ENCODE data around the gene HNRNPUL1.
A peak's percentile ranks its signal among the peaks of the same experiment; 100 is the strongest.
"Not testable (repeated sequence)": the region's sequence is repeated elsewhere in the genome, so short reads cannot be mapped to it uniquely, and the experiment has no call there.

Gene HNRNPUL1

DNA sequence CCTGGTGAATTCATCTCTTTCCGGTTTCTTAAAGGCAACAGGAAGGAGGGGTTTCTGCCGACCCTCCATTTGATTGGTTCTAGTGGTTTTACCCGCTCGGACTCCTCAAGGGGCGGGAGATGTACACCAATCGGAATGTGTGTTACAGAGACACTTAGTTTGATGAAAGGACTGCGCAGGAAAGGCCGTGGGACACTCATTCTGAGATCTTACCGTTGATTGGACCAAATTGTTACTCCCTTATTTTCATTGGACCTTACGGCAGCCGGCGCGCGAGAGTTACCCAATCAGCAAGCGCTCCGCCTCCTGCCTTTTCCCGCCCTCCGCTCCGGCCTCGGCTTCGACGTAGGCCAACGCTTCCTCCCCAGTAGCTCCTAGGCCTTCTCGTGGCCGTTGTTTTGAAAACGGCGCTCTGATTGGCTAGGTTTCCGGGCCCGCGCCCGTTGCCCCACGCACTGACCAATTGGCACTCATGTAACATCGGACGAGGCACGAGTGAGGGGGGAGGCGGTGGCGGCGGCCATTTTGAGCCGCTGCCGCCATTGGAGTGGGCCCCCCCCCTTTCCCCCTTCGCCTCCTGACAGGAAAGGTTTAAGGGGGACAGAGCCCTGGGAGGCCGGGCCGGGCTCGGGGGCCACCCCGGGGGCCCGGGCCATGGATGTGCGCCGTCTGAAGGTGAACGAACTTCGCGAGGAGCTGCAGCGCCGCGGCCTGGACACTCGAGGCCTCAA, at the start of gene HNRNPUL1:
Gene HNRNPUL1 (plus strand): TSS at position 523 of the 731 bp plus-strand sequence. CDS start 132 bp downstream, at position 655.
- DNase-seq (ENCODE audit: low read depth) = peak; percentile 100

DNA sequence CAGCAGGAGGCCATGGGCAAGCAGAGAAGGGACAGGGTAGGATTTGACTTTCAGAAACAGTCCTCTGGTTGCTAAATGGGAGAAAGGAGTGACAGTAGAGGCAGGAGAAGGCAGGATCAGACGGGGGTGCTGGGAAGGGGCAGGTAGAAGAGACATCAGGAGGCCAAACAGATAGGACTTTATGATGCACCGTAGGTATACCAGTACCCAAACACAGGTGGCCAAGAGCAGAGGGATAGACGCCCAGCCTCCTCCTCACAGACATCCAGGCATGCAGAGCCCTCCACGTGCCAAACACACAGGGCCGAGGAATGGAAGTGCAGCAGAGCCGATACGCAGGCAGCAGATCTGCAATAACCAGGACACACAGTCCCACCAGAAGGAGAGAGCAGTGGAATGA, 46.4 kb upstream of the HNRNPUL1 start:
- DNase-seq (ENCODE audit: low read depth) = no peak

DNA sequence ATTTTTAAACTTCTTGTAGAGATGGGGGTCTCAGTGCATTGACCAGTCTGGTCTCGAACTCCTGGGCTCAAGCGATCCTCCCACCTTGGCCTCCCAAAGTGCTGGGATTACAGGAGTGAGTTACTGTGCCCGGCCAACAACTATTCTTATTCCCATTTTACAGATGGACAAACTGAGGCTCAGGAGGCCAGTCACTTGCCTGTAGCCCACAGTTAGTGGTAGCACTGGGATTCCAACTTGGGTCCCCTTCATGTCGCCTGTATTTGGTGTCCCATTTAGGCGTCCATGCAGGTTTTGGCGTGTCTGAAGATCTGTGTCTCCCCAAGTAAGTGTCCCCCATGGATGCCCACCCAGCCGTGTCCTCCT, 45.9 kb upstream of the HNRNPUL1 start:
- no peak for DNase-seq (ENCODE audit: low read depth)

DNA sequence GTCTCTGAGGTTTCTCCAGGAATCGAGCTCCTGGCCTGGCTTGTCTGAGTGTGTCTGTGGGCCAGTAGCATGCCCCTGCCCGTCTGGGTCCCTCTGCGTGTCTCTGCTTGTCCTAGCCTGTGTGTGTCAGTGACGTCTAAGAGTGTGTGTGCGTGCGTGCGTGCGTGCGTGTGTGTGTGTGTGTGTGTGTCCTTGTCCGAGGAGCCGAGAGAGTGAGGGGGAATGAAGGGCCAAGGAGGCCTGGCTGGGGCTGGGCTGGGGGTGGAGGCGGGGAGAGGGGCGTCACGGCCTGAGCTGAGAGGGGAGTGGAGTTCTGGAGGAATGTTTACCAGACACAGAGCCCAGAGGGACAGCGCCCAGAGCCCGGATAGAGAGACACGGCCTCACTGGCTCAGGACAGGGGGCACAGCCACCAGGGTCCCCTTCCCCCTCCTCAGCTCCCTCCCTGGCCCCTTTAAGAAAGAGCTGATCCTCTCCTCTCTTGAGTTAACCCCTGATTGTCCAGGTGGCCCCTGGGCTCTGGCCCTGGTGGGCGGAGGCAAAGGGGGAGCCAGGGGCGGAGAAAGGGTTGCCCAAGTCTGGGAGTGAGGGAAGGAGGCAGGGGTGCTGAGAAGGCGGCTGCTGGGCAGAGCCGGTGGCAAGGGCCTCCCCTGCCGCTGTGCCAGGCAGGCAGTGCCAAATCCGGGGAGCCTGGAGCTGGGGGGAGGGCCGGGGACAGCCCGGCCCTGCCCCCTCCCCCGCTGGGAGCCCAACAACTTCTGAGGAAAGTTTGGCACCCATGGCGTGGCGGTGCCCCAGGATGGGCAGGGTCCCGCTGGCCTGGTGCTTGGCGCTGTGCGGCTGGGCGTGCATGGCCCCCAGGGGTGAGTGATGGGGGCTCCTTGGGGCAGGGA, 45.3 kb upstream of the HNRNPUL1 start, which contains the start of gene AXL:
Gene AXL (plus strand): TSS at position 609 of the 893 bp plus-strand sequence. CDS start 170 bp downstream, at position 779.
- peak; percentile 95 for DNase-seq (ENCODE audit: low read depth)

DNA sequence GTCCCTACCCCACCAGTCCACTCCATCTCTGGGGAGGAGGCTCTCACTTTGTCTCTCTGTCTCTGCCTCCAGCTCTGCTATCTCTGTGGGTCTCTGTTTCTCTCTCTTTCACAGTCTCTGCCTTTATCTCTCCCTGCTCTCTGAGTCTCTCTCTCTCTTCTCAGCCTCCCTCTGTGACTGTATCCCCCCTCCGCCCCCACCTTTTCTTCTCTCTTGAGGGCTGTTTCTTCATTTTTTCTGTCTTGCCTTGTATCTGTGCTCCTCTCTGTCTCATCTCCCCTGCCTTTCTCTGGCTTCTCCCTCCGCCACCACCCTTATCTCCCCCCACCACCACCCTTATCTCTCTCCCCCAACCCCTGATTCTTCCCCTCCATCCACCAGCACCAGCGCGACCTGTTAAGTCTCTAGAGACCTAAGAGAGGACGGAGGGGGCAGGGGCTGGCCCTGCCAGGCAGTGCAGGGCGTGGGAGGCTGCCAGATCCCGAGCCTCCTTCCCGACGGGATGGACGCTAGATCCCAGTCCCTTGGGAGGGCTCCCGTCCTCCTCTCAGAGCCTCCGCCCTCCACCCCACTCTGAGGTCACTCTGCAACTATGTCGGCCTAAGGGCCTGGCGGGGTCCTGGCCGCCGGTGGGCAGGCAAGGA, 44.1 kb upstream of the HNRNPUL1 start:
- DNase-seq (ENCODE audit: low read depth) = no peak

DNA sequence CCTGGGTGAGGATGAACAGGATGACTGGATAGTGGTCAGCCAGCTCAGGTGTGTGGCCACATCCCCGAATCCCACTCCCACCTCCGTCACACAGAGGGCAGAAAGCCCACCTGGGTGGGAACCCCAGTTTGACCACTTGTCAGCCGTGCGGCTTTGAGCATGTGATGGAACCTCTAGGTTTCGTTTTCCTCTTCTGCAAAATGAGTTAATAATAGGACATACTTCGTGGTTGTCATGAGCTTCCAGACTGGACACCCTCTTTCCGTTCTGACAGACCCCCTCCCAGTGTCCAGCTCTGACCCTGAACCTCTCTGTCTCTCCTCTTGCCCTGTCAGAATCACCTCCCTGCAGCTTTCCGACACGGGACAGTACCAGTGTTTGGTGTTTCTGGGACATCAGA, 43.4 kb upstream of the HNRNPUL1 start:
- no peak for DNase-seq (ENCODE audit: low read depth)

DNA sequence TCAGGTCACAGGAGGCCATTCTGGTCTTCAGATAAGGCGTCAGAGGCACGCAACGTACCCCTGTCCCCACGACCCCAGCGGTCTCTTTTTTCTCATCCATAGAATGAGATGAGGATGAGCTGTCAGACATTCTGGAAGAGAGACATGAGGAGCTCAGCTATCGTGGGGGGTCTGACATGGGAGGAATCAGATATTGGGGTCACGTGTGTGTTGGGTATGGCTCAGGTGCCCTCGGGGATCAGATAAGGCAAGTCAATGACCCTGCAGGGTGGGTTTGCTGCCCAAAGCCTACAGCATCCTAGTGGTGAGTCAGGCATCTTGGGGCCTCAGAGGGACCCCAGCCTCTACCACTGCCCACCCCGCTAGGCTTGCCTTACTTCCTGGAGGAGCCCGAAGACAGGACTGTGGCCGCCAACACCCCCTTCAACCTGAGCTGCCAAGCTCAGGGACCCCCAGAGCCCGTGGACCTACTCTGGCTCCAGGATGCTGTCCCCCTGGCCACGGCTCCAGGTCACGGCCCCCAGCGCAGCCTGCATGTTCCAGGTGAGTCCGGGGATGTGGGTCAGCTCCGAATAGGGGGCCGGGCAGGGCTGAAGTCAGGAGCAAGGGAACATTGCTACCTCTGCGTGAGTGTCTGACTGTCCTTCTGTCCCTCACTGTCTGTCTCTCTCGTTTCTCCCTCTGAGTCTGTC, 42.5 kb upstream of the HNRNPUL1 start:
- no peak for DNase-seq (ENCODE audit: low read depth)

DNA sequence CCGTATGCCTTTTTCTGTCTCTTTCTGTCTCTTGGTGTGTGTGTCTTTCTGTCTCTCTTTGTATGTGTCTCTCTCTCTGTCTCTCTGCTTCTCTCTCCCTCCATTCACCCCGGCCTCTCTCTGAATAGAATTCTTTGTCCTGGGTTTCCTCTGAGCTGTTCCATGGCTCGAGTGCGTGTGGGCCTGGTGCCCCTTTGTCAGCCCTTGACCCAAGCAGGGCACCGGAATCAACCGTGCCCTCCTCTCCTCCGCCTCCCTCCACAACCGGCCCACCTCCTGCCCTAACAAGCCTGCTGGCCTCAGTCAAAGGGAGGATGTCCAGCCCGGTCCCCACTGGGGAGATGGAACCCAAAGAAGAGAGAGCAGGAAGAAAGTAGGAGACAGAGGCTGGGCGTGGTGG, 41.9 kb upstream of the HNRNPUL1 start:
- no peak for DNase-seq (ENCODE audit: low read depth)

DNA sequence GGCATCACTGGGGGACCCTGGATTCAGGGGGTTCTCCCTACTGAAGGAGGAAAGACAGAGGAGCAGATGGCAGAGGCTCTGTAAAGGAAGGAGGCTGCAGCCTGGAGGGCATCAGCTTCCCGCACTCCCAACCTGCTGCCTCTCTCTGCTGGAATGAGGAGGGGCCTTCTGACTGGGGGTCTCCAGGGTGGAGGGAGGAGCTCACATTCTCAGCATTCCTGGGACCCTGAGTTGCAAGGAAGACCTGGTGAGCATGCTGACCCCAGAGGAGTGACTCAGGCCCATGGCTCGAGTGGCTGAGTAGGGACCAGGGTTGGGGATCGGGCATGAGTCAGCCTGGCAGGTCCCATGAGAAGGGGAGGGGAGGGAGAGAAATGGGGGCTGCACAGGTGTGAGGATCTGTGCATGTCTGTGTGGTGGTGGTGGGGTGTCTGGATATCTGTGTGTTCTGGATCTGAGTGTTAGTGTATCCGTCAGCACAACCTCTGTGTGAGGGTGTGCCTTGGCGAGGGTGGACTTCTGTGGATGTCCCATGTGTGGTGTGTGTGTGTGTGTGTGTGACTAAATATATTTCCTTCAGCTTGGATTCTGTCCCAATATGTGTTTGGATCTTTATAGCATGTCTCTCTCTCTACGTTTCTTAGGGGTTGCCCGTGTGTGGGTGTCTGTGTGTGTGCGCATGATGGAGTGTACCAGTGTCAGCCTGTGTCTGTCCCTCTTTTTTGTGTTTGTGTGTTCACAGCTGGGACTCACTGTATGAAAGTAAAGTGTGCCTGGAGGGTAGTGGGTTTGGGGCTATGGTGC, 40.5 kb upstream of the HNRNPUL1 start:
- DNase-seq (ENCODE audit: low read depth) = peak; percentile 100

DNA sequence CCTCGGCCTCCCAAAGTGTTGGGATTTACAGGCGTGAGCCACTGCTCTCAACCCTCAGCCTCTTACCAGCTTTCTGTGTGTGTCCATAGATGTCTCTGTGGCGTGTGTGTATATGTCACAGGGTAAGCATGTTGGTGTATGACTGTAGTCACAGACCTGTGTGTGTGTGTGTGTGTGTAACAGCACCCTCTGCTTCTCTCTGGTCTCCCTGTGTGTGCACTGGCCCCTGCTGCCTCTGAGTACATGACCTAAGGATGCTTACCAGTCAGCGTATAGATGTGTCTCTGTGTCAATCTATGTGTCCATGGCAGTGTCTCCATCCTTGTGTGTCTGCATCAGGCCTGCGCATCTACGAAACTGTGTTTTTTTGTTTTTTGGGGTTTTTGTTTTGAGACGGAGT, 39.5 kb upstream of the HNRNPUL1 start:
- no peak for DNase-seq (ENCODE audit: low read depth)

DNA sequence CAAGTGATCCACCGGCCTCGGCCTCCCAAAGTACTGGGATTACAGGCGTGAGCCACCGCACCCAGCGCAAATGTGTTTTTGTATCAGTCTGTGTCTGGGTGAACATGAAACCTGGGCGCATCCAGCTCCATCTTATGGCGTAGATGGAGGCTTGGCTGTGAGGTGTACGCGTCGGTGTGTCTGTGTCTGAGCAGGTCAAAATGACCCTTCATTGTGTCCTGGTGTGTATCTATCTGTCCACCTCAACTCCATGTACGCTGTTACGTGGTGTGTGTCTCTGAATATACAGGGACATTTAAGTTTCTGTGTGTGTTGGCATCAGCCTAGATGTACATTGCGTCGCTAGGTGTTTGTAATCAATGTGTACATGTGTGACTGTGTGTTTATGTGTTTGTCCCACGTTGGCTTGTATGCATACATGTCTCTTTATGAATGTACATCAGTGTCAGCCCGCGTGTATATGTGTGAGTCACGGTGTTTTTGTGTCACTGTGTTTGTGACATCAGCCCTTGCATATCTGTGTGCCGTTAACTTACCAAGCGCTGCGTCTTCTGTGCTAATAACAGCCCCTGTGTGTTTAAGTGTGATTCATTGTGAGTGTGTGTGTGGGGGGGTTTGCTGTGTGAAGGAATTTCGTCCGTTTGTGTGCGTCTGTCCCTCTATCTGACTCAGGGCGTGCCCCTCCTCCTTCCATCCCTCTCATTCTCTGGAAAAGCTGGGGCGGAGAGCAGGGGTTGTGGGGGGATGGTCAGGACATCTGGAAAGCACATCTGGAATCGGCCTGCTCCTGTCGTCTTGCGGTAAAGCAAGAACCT, 38.7 kb upstream of the HNRNPUL1 start:
- peak; percentile 100 for DNase-seq (ENCODE audit: low read depth)

DNA sequence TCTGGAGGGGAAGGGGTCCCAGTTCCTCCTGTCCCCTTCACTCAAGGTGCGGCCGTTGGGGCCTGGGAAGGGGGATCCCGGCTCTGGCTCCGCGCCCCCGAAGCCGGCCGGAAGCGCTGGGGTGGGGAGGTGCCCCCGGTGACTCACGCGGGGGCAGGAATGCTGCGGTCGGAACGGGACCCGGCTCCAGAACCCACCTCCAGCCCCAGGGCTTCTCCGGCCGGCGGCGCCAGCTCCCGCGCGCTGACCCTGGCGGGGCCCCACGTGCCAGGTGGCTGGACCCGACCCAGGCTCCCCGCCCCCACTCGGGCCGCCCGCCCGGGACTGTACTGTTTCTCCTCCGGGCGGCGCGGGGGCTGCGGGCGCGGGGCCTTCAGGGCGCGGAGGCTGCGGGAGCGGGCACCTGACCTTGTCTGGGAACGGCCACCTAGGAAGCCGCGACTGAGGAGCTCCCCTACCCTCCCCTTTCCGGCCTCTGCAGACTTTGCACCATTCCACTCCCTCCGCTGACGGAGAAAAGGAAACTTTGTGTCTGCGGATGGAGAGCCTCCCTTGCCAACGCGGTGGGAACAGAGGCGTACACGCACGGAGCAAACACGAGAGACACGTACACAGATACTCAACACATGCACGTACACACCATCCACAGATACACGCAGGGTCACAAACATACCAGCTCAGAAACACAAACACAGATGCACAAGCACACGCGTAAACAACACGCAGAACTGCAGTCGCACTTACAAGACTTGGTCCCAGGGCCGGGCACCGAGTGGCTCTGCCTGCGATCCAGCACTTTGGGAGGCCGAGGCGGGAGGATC, 37.9 kb upstream of the HNRNPUL1 start:
- no peak for DNase-seq (ENCODE audit: low read depth)

DNA sequence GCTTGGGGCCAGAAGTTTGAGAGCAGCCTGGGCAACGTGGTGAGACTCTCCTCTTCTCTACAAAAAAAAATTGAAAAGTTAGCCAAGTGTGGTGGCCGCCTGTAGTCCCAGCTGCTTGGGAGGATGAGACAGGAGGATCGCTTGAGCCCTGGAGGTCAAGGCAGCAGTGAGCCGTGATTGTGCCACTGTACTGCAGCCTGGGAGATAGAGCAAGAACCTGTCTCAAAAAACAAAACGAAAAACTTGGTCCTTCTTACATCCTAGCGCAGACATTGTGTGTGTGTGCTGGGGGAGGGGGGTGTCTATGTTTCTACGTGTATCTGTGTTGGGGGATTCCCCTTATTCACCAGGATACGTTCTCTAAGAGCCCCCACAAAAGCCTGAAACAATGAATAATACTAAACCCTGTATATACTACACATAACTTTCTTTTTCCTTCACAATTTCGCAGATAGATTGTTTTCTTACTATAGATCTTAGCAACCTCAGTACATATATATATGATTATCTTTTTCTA, 37.2 kb upstream of the HNRNPUL1 start:
- no peak for DNase-seq (ENCODE audit: low read depth)

DNA sequence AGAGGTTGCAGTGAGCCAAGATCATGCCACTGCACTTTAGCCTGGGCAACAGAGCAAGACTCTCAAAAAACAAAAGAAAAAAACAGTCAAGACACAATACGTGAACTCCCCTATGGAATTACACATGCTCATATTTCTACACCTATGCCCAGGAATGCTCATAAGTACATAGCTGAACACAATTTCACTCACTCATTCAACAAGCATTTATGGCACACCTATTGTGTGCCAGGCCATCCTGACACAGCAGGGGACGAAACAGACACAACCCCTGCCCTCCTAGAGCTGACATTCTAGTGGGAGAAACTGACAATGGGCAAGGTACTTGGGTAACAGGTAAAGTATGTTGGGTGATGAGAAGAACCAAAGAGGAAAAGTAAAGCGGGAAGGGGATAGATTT, 35.7 kb upstream of the HNRNPUL1 start:
- no peak for DNase-seq (ENCODE audit: low read depth)

DNA sequence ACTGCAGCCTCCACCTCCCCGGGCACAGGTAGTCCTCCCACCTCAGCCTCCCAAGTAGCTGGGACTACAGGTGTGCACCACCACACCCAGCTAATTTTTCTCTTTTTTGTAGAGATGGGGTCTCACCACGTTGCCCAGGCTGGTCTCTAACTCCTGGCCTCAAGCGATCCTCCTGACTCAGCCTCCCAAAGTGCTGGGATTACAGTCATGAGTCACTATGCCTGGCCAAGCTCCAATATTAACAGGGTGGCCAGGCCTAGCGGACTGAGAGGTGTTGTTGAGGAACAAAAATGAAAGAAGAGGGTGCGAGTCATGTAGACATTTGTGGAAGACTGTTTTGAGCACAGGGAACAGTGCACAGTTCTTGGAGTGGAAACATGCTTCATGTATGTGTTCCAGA, 34.8 kb upstream of the HNRNPUL1 start:
- DNase-seq (ENCODE audit: low read depth) = not testable (repeated sequence)

DNA sequence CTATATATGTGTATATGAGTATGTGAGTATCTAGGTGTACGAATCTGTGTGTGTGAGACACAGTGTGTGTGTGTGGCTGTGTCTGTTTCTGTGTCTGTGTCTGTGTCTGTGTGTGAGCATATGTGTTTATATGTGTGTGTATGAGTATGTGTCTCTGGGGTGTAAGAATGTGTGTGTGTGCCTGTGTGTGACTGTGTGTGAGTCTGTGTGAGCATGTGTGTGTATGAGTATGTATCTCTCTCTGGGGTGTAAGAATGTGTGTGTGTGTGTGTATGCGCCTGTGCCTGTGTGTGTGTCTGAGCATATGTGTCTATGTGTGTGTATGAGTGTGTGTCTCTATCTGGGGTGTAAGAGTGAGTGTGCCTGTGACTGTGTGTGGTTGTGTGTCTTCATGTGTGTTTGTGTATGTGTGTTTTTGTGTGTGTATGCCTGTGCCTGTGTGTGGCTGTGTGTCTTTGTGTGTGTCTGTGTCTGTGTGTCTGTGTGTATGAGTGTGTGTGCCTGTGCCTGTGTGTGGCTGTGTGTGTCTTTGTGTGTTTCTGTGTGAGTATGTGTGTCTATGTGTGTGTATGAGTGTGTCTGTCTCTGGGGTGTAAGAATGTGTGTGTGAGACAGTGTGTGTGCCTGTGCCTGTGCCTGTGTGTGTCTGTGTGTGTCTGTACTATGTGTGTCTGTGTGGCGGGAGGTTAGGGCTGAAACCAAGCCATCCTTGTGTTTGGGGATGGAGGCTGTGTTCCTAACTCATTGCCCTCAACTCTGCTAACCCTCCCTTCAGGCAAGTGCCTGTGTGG, 33.9 kb upstream of the HNRNPUL1 start:
- no peak for DNase-seq (ENCODE audit: low read depth)

DNA sequence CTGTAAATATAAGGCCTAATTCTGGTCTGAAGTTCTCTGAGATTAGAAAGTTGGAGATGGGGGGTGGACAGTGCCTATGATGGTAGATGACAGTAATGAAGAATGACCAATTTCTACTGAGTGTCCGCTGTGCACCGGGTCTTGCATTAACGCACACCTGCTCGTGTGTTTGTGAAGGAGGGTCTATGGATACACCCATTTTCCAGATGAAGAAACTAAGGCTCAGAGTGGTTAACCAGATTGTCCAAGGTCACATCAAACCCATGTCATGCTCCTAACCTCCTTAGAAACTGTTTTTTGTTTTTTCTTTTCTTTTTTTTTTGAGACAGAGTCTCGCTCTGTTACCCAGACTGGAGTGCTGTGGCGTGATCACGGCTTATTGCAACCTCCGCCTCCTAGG, 31.5 kb upstream of the HNRNPUL1 start:
- DNase-seq (ENCODE audit: low read depth) = no peak

DNA sequence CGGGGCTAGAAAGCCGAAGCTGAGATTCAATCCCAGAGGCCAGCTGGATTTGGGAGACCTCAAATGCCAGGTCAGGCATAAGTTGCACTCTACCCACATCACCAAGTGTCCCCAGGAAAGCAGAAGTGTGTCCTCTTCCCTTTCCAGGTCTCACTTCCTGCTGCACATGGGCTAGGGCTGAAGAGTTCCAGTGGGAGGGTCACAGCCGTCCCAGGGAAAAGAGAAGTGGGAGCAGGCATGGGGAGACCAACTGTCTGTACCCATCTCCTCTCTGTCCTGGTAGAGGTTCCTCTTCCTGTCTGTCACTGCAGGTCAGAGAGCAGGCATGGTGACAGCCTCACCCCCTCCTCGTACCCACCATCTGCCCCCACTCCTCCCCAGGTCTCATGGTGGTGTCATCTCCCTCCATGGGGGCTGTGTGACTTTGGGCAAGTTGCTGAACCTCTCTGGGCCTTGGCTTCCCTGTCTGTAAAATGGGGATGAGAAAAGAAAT, 30.4 kb upstream of the HNRNPUL1 start:
- no peak for DNase-seq (ENCODE audit: low read depth)
